ENCODE measurements around the gene TCOF1.

- no peak for TF ChIP-seq CTCF (optimal IDR thresholded peaks at IDR 0.05 in 1 of 3, IDR thresholded peaks at IDR 0.05 in 1 of 3, conservative IDR thresholded peaks at IDR 0.05 in 1 of 3; ENCODE audit: extremely low read depth in 1 of 3, insufficient read depth in 2 of 3, low read length in 3 of 3)
- no peak for TF ChIP-seq EZH2 (IDR thresholded peaks at IDR 0.05; ENCODE audit: low read length)
Measured at GRCh38 chr5:150342583-150342982, 14.9 kb upstream of the TCOF1 start.

Data from keratinocyte (primary cell).